Tibial artery (tissue), 4 donors: ENCODE measurements around the gene GPATCH8.
A peak's percentile ranks its signal among the peaks of the same experiment; 100 is the strongest.

Experiments used
- DNase-seq, 2 donors: peaks; one replicate each; pipeline ENCODE4 v3.0.0-alpha.2; 2019
- H3K27ac ChIP-seq, 2 donors: fragments of 200-600 bp; sonication (generic) in 1 of 2; 1 replicate in 1 of 2; 2 replicates in 1 of 2; pipeline ENCODE4 v1.5.1; 2018 to 2019; ENCODE audit warnings: mild to moderate bottlenecking in 1 of 2
- H3K27me3 ChIP-seq, 2 donors: fragments of 200-600 bp; sonication (generic) in 1 of 2; one replicate each; pipeline versions ENCODE4 v1.5.1 to v1.6.0; 2016 to 2019
- H3K36me3 ChIP-seq, 3 donors: fragments of 200-600 bp; sonication (generic) in 2 of 3; one replicate each; pipeline ENCODE4 v1.5.1; 2016 to 2019; ENCODE audit warnings: mild to moderate bottlenecking in 2 of 3
- H3K4me1 ChIP-seq, 4 donors: fragments of 200-600 bp; sonication (generic) in 2 of 4; 1 replicate in 3 of 4; 2 replicates in 1 of 4; pipeline ENCODE4 v1.5.1; 2016 to 2019
- H3K4me3 ChIP-seq, 2 donors: fragments of 200-600 bp; sonication (generic) in 1 of 2; 1 replicate in 1 of 2; 2 replicates in 1 of 2; pipeline ENCODE4 v1.5.1; 2018 to 2019; ENCODE audit warnings: mild to moderate bottlenecking in 2 of 2
- H3K9me3 ChIP-seq, 3 donors: fragments of 200-600 bp; sonication (generic) in 1 of 3; one replicate each; pipeline ENCODE4 v1.5.1; 2016 to 2019
- CTCF ChIP-seq, 2 experiments: fragments of 200-600 bp in 1 of 2; fragments of 450-650 bp in 1 of 2; IDR thresholded peaks; one replicate each; pipeline ENCODE4 v1.5.1; 2017 to 2019; ENCODE audit warnings: antibody characterized with exemption in 2 of 2, mild to moderate bottlenecking in 1 of 2, moderate library complexity in 1 of 2
- intact Hi-C: fragments of 100-400 bp; cut with DNase I; formaldehyde crosslinking; loops from one replicate; pipeline ENCODE4 v1.15.0; 2023; ENCODE audit warnings: low total_unique reads

GPATCH8 gene

GRCh38 chr17:44384281-44384822 is 118.9 kb downstream of the GPATCH8 start:
- Histone ChIP-seq H3K4me3 (peak overlapping the region; percentile 43 to 55), H3K4me1 (peaks cover 0 to 20% (median 18%) of the 10 kb centered on the region in 4 donors), H3K9me3 (no peaks in the 10 kb centered on the region), H3K36me3 (no peaks in the 10 kb centered on the region), H3K27me3 (peaks cover 0 to 43% of the 10 kb centered on the region in 2 donors), H3K27ac (no peak overlapping the region)
- TF ChIP-seq CTCF (IDR thresholded peaks at IDR 0.05), result no peak
- DNase-seq, result peak in 1 of 2 donors; percentile 45
- intact Hi-C loops, result no loop called here

- H3K4me1 ChIP-seq, result peaks cover 0 to 20% (median 18%) of the 10 kb centered on the region in 4 donors
- no peaks in the 10 kb centered on the region for H3K9me3 ChIP-seq
- no peak for TF ChIP-seq CTCF (IDR thresholded peaks at IDR 0.05)
- no peak overlapping the region for H3K27ac ChIP-seq
- DNase-seq, result no peak
- H3K27me3 ChIP-seq, result peaks cover 0 to 46% of the 10 kb centered on the region in 2 donors
- intact Hi-C loops, result no loop called here
- no peak overlapping the region for H3K4me3 ChIP-seq
- no peaks in the 10 kb centered on the region for H3K36me3 ChIP-seq
These were observed 119.3 kb downstream of the GPATCH8 start for GRCh38 chr17:44383861-44384260.

- peak in 1 of 2 donors; percentile 47 for DNase-seq
- peaks cover 0 to 20% (median 18%) of the 10 kb centered on the region in 4 donors for H3K4me1 ChIP-seq
- peaks cover 0 to 51% of the 10 kb centered on the region in 2 donors for H3K27me3 ChIP-seq
- TF ChIP-seq CTCF (IDR thresholded peaks at IDR 0.05), result no peak
- no peaks in the 10 kb centered on the region for H3K9me3 ChIP-seq
- no peak overlapping the region for H3K27ac ChIP-seq
- no peak overlapping the region for H3K4me3 ChIP-seq
- intact Hi-C loops, result no loop called here
- H3K36me3 ChIP-seq, result no peaks in the 10 kb centered on the region
These were observed 119.8 kb downstream of the GPATCH8 start for GRCh38 chr17:44383363-44383762.

- Histone ChIP-seq H3K4me3 (no peak overlapping the region), H3K4me1 (peaks cover 0 to 20% (median 18%) of the 10 kb centered on the region in 4 donors), H3K27ac (no peak overlapping the region), H3K9me3 (no peaks in the 10 kb centered on the region), H3K36me3 (no peaks in the 10 kb centered on the region), H3K27me3 (peaks cover 0 to 55% of the 10 kb centered on the region in 2 donors)
- intact Hi-C loops, result no loop called here
- peak in 1 of 2 donors; percentile 41 for DNase-seq
- no peak for TF ChIP-seq CTCF (IDR thresholded peaks at IDR 0.05)
These were observed 120.3 kb downstream of the GPATCH8 start for GRCh38 chr17:44382917-44383316.

- H3K36me3 ChIP-seq, result no peaks in the 10 kb centered on the region
- intact Hi-C loops, result no loop called here
- H3K4me3 ChIP-seq, result no peak overlapping the region
- no peak overlapping the region for H3K27ac ChIP-seq
- H3K9me3 ChIP-seq, result no peaks in the 10 kb centered on the region
- DNase-seq, result no peak
- H3K27me3 ChIP-seq, result peaks cover 0 to 60% of the 10 kb centered on the region in 2 donors
- no peak for TF ChIP-seq CTCF (IDR thresholded peaks at IDR 0.05)
- H3K4me1 ChIP-seq, result peaks cover 0 to 20% (median 18%) of the 10 kb centered on the region in 4 donors
These were observed 121.3 kb downstream of the GPATCH8 start for GRCh38 chr17:44381810-44382305.
